M059J (cell line): Measurements from ENCODE around the gene SH3RF1. TPM values are rescaled to one million over a fixed set of nuclear protein-coding genes. Genes with fewer than 3 reads are reported as not detected.
"Not testable (repeated sequence)": the region's sequence is repeated elsewhere in the genome, so short reads cannot be mapped to it uniquely, and the experiment has no call there.

Experiments
- DNase-seq: peaks from one replicate; pipeline ENCODE4 v3.0.0-alpha.2; 2012; ENCODE audit warnings: low read depth
- total RNA-seq: library from RNA; depleted of rRNA; stranded (reverse); fragments of >200 nt; shearing (Covaris generic); gene quantifications from 2 replicates; pipeline ENCODE4 v1.2.3, GENCODE V29; 2014

SH3RF1 gene
- total RNA-seq, 1 experiment from 2014 or later = 7.9 TPM

GRCh38 chr4:169226565-169226964 lies 44.2 kb downstream of the SH3RF1 start:
- DNase-seq = peak; percentile 25

- peak; percentile 68 for DNase-seq
Measured at GRCh38 chr4:169225812-169226211, 44.9 kb downstream of the SH3RF1 start.

- DNase-seq = peak; percentile 95
Measured at GRCh38 chr4:169225058-169225751, 45.6 kb downstream of the SH3RF1 start.

GRCh38 chr4:169222761-169223160 lies 48.0 kb downstream of the SH3RF1 start:
- DNase-seq = no peak

GRCh38 chr4:169221662-169222061 lies 49.1 kb downstream of the SH3RF1 start:
- DNase-seq = no peak

- DNase-seq = no peak
Measured at GRCh38 chr4:169220854-169221411, 49.8 kb downstream of the SH3RF1 start.

GRCh38 chr4:169220447-169220846 lies 50.3 kb downstream of the SH3RF1 start:
- DNase-seq = no peak

GRCh38 chr4:169219440-169219839 lies 51.3 kb downstream of the SH3RF1 start:
- DNase-seq = no peak

- no peak for DNase-seq
Measured at GRCh38 chr4:169215656-169216055, 55.1 kb downstream of the SH3RF1 start.

GRCh38 chr4:169212981-169213380 lies 57.8 kb downstream of the SH3RF1 start:
- DNase-seq = no peak

- DNase-seq = no peak
Measured at GRCh38 chr4:169210504-169211118, 60.1 kb downstream of the SH3RF1 start.

GRCh38 chr4:169209388-169209883 lies 61.3 kb downstream of the SH3RF1 start:
- no peak for DNase-seq

GRCh38 chr4:169208516-169208915 lies 62.2 kb downstream of the SH3RF1 start:
- peak; percentile 20 for DNase-seq

- DNase-seq = no peak
Measured at GRCh38 chr4:169208090-169208455, 62.7 kb downstream of the SH3RF1 start.

GRCh38 chr4:169207436-169208089 lies 63.2 kb downstream of the SH3RF1 start:
- no peak for DNase-seq

GRCh38 chr4:169205744-169206080 lies 65.0 kb downstream of the SH3RF1 start:
- DNase-seq = no peak

- no peak for DNase-seq
Measured at GRCh38 chr4:169205075-169205743, 65.5 kb downstream of the SH3RF1 start.

GRCh38 chr4:169203891-169204290 lies 66.9 kb downstream of the SH3RF1 start:
- DNase-seq = no peak

- not testable (repeated sequence) for DNase-seq
Measured at GRCh38 chr4:169203278-169203677, 67.5 kb downstream of the SH3RF1 start.

- DNase-seq = no peak
Measured at GRCh38 chr4:169202878-169203277, 67.9 kb downstream of the SH3RF1 start.

GRCh38 chr4:169202145-169202699 lies 68.5 kb downstream of the SH3RF1 start:
- DNase-seq = no peak
